Ascending aorta (tissue), 2 donors: Measurements from ENCODE around the gene SETX. TPM values are rescaled to one million over a fixed set of nuclear protein-coding genes. Genes with fewer than 3 reads are reported as not detected.

Source experiments
- DNase-seq, 2 donors: peaks; one replicate each; pipeline ENCODE4 v3.0.0-alpha.2; 2019; ENCODE audit warnings: low spot score in 2 of 2
- H3K27ac ChIP-seq, 2 donors: fragments of 200-600 bp; sonication (generic); one replicate each; pipeline ENCODE4 v1.5.1; 2016 to 2017; ENCODE audit warnings: mild to moderate bottlenecking in 1 of 2
- H3K27me3 ChIP-seq: fragments of 200-600 bp; sonication (generic); one replicate; pipeline ENCODE4 v1.5.1; 2017
- H3K36me3 ChIP-seq, 2 donors: fragments of 200-600 bp; sonication (generic); one replicate each; pipeline ENCODE4 v1.5.1; 2016
- H3K4me1 ChIP-seq, 2 donors: fragments of 200-600 bp; sonication (generic); one replicate each; pipeline ENCODE4 v1.5.1; 2016 to 2017; ENCODE audit warnings: mild to moderate bottlenecking in 1 of 2
- H3K4me3 ChIP-seq, 2 donors: fragments of 200-600 bp; sonication (generic); one replicate each; pipeline ENCODE4 v1.5.1; 2016 to 2017; ENCODE audit warnings: mild to moderate bottlenecking in 1 of 2
- H3K9me3 ChIP-seq, 2 donors: fragments of 200-600 bp; sonication (generic); one replicate each; pipeline ENCODE4 v1.5.1; 2016
- CTCF ChIP-seq, 3 experiments: fragments of 200-600 bp in 2 of 3; fragments of 450-650 bp in 1 of 3; sonication (generic) in 2 of 3; IDR thresholded peaks; one replicate each; pipeline ENCODE4 v1.5.1; 2016 to 2019; ENCODE audit warnings: antibody characterized with exemption in 3 of 3, mild to moderate bottlenecking in 1 of 3, moderate library complexity in 1 of 3
- intact Hi-C: fragments of 100-400 bp; cut with DNase I; formaldehyde crosslinking; loops from one replicate; pipeline ENCODE4 v1.15.1; 2023
- total RNA-seq: library from RNA; depleted of rRNA; stranded (reverse); fragments of >200 nt; gene quantifications from one replicate; pipeline ENCODE4 v1.1.0, GENCODE V29; 2016

The SETX gene
- total RNA-seq, 1 donor from 2014 or later = 31.2 TPM

GRCh38 chr9:132312873-132313272 is 41.9 kb downstream of the SETX start:
- Histone ChIP-seq H3K4me3 (no peak overlapping the region), H3K36me3 (peaks cover 48 to 68% of the 10 kb centered on the region in 2 donors)

GRCh38 chr9:132312426-132312825 is 42.4 kb downstream of the SETX start:
- Histone ChIP-seq H3K36me3 (peaks cover 45 to 72% of the 10 kb centered on the region in 2 donors), H3K27me3 (no peaks in the 10 kb centered on the region), H3K27ac (no peak overlapping the region), H3K9me3 (no peaks in the 10 kb centered on the region), H3K4me3 (no peak overlapping the region), H3K4me1 (no peaks in the 10 kb centered on the region)
- no peak for DNase-seq
- intact Hi-C loops = no loop called here
- TF ChIP-seq CTCF (IDR thresholded peaks at IDR 0.05) = no peak

More at GRCh38 chr9:132312873-132313272, 41.9 kb downstream of the SETX start:
- no peaks in the 10 kb centered on the region for H3K9me3 ChIP-seq
- TF ChIP-seq CTCF (IDR thresholded peaks at IDR 0.05) = no peak
- H3K27me3 ChIP-seq = no peaks in the 10 kb centered on the region
- H3K27ac ChIP-seq = no peak overlapping the region
- no peaks in the 10 kb centered on the region for H3K4me1 ChIP-seq
- DNase-seq = no peak
- intact Hi-C loops = no loop called here

GRCh38 chr9:132311978-132312377 is 42.8 kb downstream of the SETX start:
- Histone ChIP-seq H3K27ac (no peak overlapping the region), H3K4me1 (no peaks in the 10 kb centered on the region), H3K4me3 (no peak overlapping the region), H3K9me3 (no peaks in the 10 kb centered on the region), H3K27me3 (no peaks in the 10 kb centered on the region), H3K36me3 (peaks cover 43 to 75% of the 10 kb centered on the region in 2 donors)
- TF ChIP-seq CTCF (IDR thresholded peaks at IDR 0.05) = no peak
- DNase-seq = no peak
- intact Hi-C loops = no loop called here

- Histone ChIP-seq H3K4me3 (no peak overlapping the region), H3K9me3 (no peaks in the 10 kb centered on the region), H3K36me3 (peaks cover 48 to 77% of the 10 kb centered on the region in 2 donors), H3K27ac (no peak overlapping the region), H3K27me3 (no peaks in the 10 kb centered on the region), H3K4me1 (no peaks in the 10 kb centered on the region)
- DNase-seq = no peak
- intact Hi-C loops = no loop called here
- TF ChIP-seq CTCF (IDR thresholded peaks at IDR 0.05) = no peak
These were observed 45.7 kb downstream of the SETX start for GRCh38 chr9:132309056-132309455.

GRCh38 chr9:132301521-132301920 is 53.3 kb downstream of the SETX start:
- DNase-seq = no peak
- intact Hi-C loops = no loop called here
- Histone ChIP-seq H3K9me3 (no peaks in the 10 kb centered on the region), H3K27ac (no peak overlapping the region), H3K4me3 (no peak overlapping the region), H3K36me3 (peaks cover 48 to 61% of the 10 kb centered on the region in 2 donors), H3K27me3 (no peaks in the 10 kb centered on the region), H3K4me1 (no peaks in the 10 kb centered on the region)
- TF ChIP-seq CTCF (IDR thresholded peaks at IDR 0.05) = no peak

- TF ChIP-seq CTCF (IDR thresholded peaks at IDR 0.05) = no peak
- Histone ChIP-seq H3K36me3 (peaks cover 66 to 73% of the 10 kb centered on the region in 2 donors), H3K4me3 (no peak overlapping the region), H3K27me3 (no peaks in the 10 kb centered on the region), H3K4me1 (no peaks in the 10 kb centered on the region), H3K27ac (no peak overlapping the region), H3K9me3 (no peaks in the 10 kb centered on the region)
- no peak for DNase-seq
- intact Hi-C loops = no loop called here
These were observed 55.6 kb downstream of the SETX start for GRCh38 chr9:132299221-132299620.
